Ureter (tissue), 1 donor: Measurements from ENCODE around the gene SMARCD2. TPM values are rescaled to one million over a fixed set of nuclear protein-coding genes. Genes with fewer than 3 reads are reported as not detected.

Source experiments
- DNase-seq: peaks from one replicate; pipeline ENCODE4 v3.0.0-alpha.2; 2020; ENCODE audit warnings: low spot score
- total RNA-seq: library from RNA; stranded (reverse); gene quantifications from one replicate; pipeline ENCODE4 v1.2.4, GENCODE V29; 2023
- donor health status: DM: yes; HTN: yes; CAD: no.

SMARCD2 gene
- total RNA-seq, 1 donor from 2014 or later: 90.6 TPM

- DNase-seq: no peak
Measured at GRCh38 chr17:63832455-63832854, 10.0 kb downstream of the SMARCD2 start.

GRCh38 chr17:63832014-63832413, 10.5 kb downstream of the SMARCD2 start:
- no peak for DNase-seq

GRCh38 chr17:63831505-63831904, 11.0 kb downstream of the SMARCD2 start:
- DNase-seq: no peak

- DNase-seq: no peak
Measured at GRCh38 chr17:63830904-63831491, 11.5 kb downstream of the SMARCD2 start.

GRCh38 chr17:63830278-63830677, 12.2 kb downstream of the SMARCD2 start:
- no peak for DNase-seq

GRCh38 chr17:63828936-63829335, 13.5 kb downstream of the SMARCD2 start:
- DNase-seq: no peak

GRCh38 chr17:63827801-63828221, 14.7 kb downstream of the SMARCD2 start:
- DNase-seq: no peak

GRCh38 chr17:63827002-63827800, 15.3 kb downstream of the SMARCD2 start, which contains the start of the genes FTSJ3 and PSMC5:
TSS of gene FTSJ3 (minus strand) at chr17:63827663. CDS start at chr17:63826902, 761 bp downstream.
TSS of gene PSMC5 (plus strand) at chr17:63827431. CDS start at chr17:63827491, 60 bp downstream.
- DNase-seq: peak; percentile 95

- DNase-seq: no peak
Measured at GRCh38 chr17:63826468-63827001, 15.9 kb downstream of the SMARCD2 start.

GRCh38 chr17:63824362-63824761, 18.1 kb downstream of the SMARCD2 start:
- DNase-seq: no peak

- DNase-seq: no peak
Measured at GRCh38 chr17:63823659-63824331, 18.7 kb downstream of the SMARCD2 start.

GRCh38 chr17:63822537-63822936, 19.9 kb downstream of the SMARCD2 start:
- DNase-seq: no peak

- DNase-seq: no peak
Measured at GRCh38 chr17:63821804-63822203, 20.7 kb downstream of the SMARCD2 start.

- no peak for DNase-seq
Measured at GRCh38 chr17:63820963-63821561, 21.4 kb downstream of the SMARCD2 start.

- DNase-seq: no peak
Measured at GRCh38 chr17:63819585-63820537, 22.6 kb downstream of the SMARCD2 start.

- DNase-seq: no peak
Measured at GRCh38 chr17:63819131-63819530, 23.4 kb downstream of the SMARCD2 start.

- DNase-seq: no peak
Measured at GRCh38 chr17:63817736-63818385, 24.6 kb downstream of the SMARCD2 start.

- no peak for DNase-seq
Measured at GRCh38 chr17:63816669-63817068, 25.8 kb downstream of the SMARCD2 start.

- no peak for DNase-seq
Measured at GRCh38 chr17:63816123-63816522, 26.4 kb downstream of the SMARCD2 start.

- DNase-seq: no peak
Measured at GRCh38 chr17:63809970-63810369, 32.5 kb downstream of the SMARCD2 start.
